BJ (cell line): ENCODE results near the gene KRT33A. TPM values are rescaled to one million over a fixed set of nuclear protein-coding genes. Genes with fewer than 3 reads are reported as not detected.

Experiments used
- CTCF ChIA-PET: fragments of 350-600 bp; formaldehyde crosslinking; extraction: SDS; loops from one replicate; lab custom pipeline; 2021; ENCODE audit warnings: antibody characterized with exemption, inconsistent platforms; lab: Yijun Ruan, JAX
- POLR2A ChIA-PET: fragments of 300-600 bp; sonication (Branson Sonifier 250); formaldehyde crosslinking; extraction: SDS; loops from one replicate; lab custom pipeline; 2021; ENCODE audit warnings: antibody characterized with exemption; lab: Charles Lee
- DNase-seq: peaks from one replicate; pipeline ENCODE4 v3.0.0-alpha.2; 2011; ENCODE audit warnings: low read depth
- H3K27me3 ChIP-seq: 2 replicates; pipeline ENCODE4 v1.6.0; 2011; ENCODE audit warnings: low read length; ENCODE audit not compliant: control insufficient read depth, insufficient read depth
- H3K36me3 ChIP-seq: 2 replicates; pipeline ENCODE4 v1.5.1; 2011; ENCODE audit warnings: low read length; ENCODE audit not compliant: control insufficient read depth, insufficient read depth
- H3K4me3 ChIP-seq: 2 replicates; pipeline ENCODE4 v1.5.1; 2011; ENCODE audit warnings: low read depth, mild to moderate bottlenecking, control low read depth, low read length
- CTCF ChIP-seq: IDR thresholded peaks from 2 replicates; pipeline ENCODE4 v1.5.1; 2011; ENCODE audit warnings: low read depth, mild to moderate bottlenecking, control low read depth, inconsistent platforms, low read length, moderate library complexity; ENCODE audit not compliant: insufficient read depth
- polyA plus RNA-seq: library from polyadenylated mRNA; depleted of rRNA; stranded (reverse); fragments of >200 nt; gene quantifications from 2 replicates; pipeline ENCODE4 v1.2.3, GENCODE V29; 2011

The KRT33A gene
- polyA plus RNA-seq, 1 experiment = not detected

GRCh38 chr17:41329279-41329948, 21.2 kb downstream of the KRT33A start:
- POLR2A ChIA-PET = interaction anchor here (0.5 kb wide), 1 partner anchor 43 kb away, joined by 6 read pairs; no protein-coding TSS in a partner anchor
- no peak for DNase-seq
- peak; percentile 92 for TF ChIP-seq CTCF
- no peaks in the 10 kb centered on the region for H3K27me3 ChIP-seq
- H3K4me3 ChIP-seq = no peak overlapping the region
- H3K36me3 ChIP-seq = no peaks in the 10 kb centered on the region
- CTCF ChIA-PET = interaction anchor here (0.6 to 4.0 kb wide), 41 partner anchors 9 to 473 kb away, joined by 3 to 20 read pairs (median 4); partner anchors contain the start of genes KRT36, KRTAP1-1, KRTAP16-1 and KRTAP17-1

GRCh38 chr17:41328207-41328606, 22.4 kb downstream of the KRT33A start:
- POLR2A ChIA-PET = no interaction called here
- no peak overlapping the region for H3K4me3 ChIP-seq
- no peak for TF ChIP-seq CTCF
- H3K27me3 ChIP-seq = no peaks in the 10 kb centered on the region
- no peaks in the 10 kb centered on the region for H3K36me3 ChIP-seq
- no peak for DNase-seq
- CTCF ChIA-PET = interaction anchor here (0.7 to 4.0 kb wide), 11 partner anchors 11 to 536 kb away, joined by 3 to 20 read pairs (median 4); partner anchors contain the start of gene KRTAP1-1

- POLR2A ChIA-PET = no interaction called here
- TF ChIP-seq CTCF = no peak
- H3K36me3 ChIP-seq = no peaks in the 10 kb centered on the region
- CTCF ChIA-PET = interaction anchor here (1.0 to 3.1 kb wide), 3 partner anchors 21 to 535 kb away, joined by 4 to 15 read pairs (median 10); no protein-coding TSS in a partner anchor
- no peak for DNase-seq
- no peak overlapping the region for H3K4me3 ChIP-seq
- H3K27me3 ChIP-seq = no peaks in the 10 kb centered on the region
Observed at GRCh38 chr17:41327411-41328120, 23.1 kb downstream of the KRT33A start.

GRCh38 chr17:41326173-41327145, 24.2 kb downstream of the KRT33A start:
- no peak for DNase-seq
- POLR2A ChIA-PET = no interaction called here
- no peak overlapping the region for H3K4me3 ChIP-seq
- TF ChIP-seq CTCF = no peak
- CTCF ChIA-PET = no interaction called here
- H3K36me3 ChIP-seq = no peaks in the 10 kb centered on the region
- no peaks in the 10 kb centered on the region for H3K27me3 ChIP-seq
